DND-41 (cell line): ENCODE measurements around the gene LUZP1.

Experiments used
- EZH2 ChIP-seq: IDR thresholded peaks from 3 replicates; pipeline ENCODE4 v1.6.1; 2012; ENCODE audit warnings: borderline replicate concordance, low read depth, mild to moderate bottlenecking, moderate library complexity, low read length, inconsistent platforms; ENCODE audit not compliant: severe bottlenecking
- TF ChIP-seq, protein P1 (sequence below): IDR thresholded peaks from 2 replicates; pipeline ENCODE4 v1.5.1; 2012; ENCODE audit warnings: borderline replicate concordance, low read length, moderate library complexity, mild to moderate bottlenecking; ENCODE audit not compliant: poor library complexity, severe bottlenecking; ENCODE audit errors: extremely low read depth

DNA sequence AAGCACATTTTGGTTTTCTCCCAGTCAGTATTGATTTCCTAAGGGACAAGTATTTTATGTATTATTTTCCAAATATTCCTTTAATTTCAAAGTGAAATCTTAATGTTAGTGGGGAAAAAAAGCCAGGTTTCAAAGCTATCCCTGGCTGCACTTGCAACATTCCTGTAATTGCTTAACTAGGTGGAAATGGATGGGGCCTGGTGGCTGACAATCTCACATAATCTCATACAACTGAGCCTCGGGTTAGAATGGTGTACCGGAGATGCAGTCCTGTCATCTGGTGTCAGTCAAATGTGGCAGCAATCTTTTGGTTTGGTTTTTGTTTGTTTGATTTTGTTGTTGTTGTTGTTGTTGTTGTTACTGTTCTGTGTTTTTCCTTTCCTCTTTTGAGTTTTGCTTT, 103.3 kb downstream of the LUZP1 start:
- TF ChIP-seq, protein P1, sequence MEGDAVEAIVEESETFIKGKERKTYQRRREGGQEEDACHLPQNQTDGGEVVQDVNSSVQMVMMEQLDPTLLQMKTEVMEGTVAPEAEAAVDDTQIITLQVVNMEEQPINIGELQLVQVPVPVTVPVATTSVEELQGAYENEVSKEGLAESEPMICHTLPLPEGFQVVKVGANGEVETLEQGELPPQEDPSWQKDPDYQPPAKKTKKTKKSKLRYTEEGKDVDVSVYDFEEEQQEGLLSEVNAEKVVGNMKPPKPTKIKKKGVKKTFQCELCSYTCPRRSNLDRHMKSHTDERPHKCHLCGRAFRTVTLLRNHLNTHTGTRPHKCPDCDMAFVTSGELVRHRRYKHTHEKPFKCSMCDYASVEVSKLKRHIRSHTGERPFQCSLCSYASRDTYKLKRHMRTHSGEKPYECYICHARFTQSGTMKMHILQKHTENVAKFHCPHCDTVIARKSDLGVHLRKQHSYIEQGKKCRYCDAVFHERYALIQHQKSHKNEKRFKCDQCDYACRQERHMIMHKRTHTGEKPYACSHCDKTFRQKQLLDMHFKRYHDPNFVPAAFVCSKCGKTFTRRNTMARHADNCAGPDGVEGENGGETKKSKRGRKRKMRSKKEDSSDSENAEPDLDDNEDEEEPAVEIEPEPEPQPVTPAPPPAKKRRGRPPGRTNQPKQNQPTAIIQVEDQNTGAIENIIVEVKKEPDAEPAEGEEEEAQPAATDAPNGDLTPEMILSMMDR, result no peak
- no peak for TF ChIP-seq EZH2
